Neural cell (in vitro differentiated cells): ENCODE results near the gene SELENOO. TPM values are rescaled to one million over a fixed set of nuclear protein-coding genes. Genes with fewer than 3 reads are reported as not detected.

Experiments
- H2AFZ ChIP-seq: fragments of 200-600, 300-800 bp; sonication (generic), shearing (Covaris generic); 2 replicates; pipeline ENCODE4 v1.6.0; 2014; ENCODE audit warnings: low read depth, mild to moderate bottlenecking, antibody characterized with exemption, low read length, moderate library complexity
- H3F3A ChIP-seq: fragments of 200-600 bp; shearing (Covaris generic); 2 replicates; pipeline ENCODE4 v1.6.1; 2016; ENCODE audit warnings: mild to moderate bottlenecking, moderate library complexity, mixed read lengths, antibody characterized with exemption, low read length; ENCODE audit not compliant: insufficient read depth, poor library complexity, severe bottlenecking
- H3K27ac ChIP-seq: fragments of 200-600, 300-800 bp; sonication (generic), shearing (Covaris generic); 2 replicates; pipeline ENCODE4 v1.5.1; 2014; ENCODE audit warnings: mild to moderate bottlenecking, low read length, moderate library complexity
- H3K27me3 ChIP-seq: fragments of 300-800, 200-600 bp; sonication (generic), shearing (Covaris generic); 2 replicates; pipeline ENCODE4 v1.6.0; 2014; ENCODE audit warnings: mild to moderate bottlenecking, low read depth, low read length, moderate library complexity; ENCODE audit not compliant: insufficient read depth
- H3K36me3 ChIP-seq: fragments of 300-800, 200-600 bp; sonication (generic), shearing (Covaris generic); 2 replicates; pipeline ENCODE4 v1.5.1; 2014; ENCODE audit warnings: mild to moderate bottlenecking, antibody characterized with exemption, low read length, moderate library complexity; ENCODE audit not compliant: insufficient read depth
- H3K4me2 ChIP-seq: fragments of 300-800, 200-600 bp; sonication (generic), shearing (Covaris generic); 2 replicates; pipeline ENCODE4 v1.6.0; 2014; ENCODE audit warnings: mild to moderate bottlenecking, low read length
- H3K4me3 ChIP-seq: fragments of 300-800, 200-600 bp; sonication (generic), shearing (Covaris generic); 2 replicates; pipeline ENCODE4 v1.5.1; 2014; ENCODE audit warnings: mild to moderate bottlenecking, low read length, moderate library complexity
- H3K79me2 ChIP-seq: fragments of 200-600 bp; shearing (Covaris generic); replicated peaks from 2 replicates; pipeline ENCODE4 v1.6.0; 2014; ENCODE audit warnings: mild to moderate bottlenecking, low read length, moderate library complexity; ENCODE audit not compliant: insufficient read depth
- H3K9ac ChIP-seq: fragments of 300-800, 200-600 bp; sonication (generic), shearing (Covaris generic); 2 replicates; pipeline ENCODE4 v1.6.1; 2016; ENCODE audit warnings: mild to moderate bottlenecking, low read length, mixed read lengths
- H3K9me2 ChIP-seq: fragments of 200-600 bp; shearing (Covaris generic); 2 replicates; pipeline ENCODE4 v1.6.1; 2016; ENCODE audit warnings: mild to moderate bottlenecking, low read length, mixed read lengths; ENCODE audit not compliant: insufficient read depth
- H3K9me3 ChIP-seq: fragments of 200-600, 300-800 bp; sonication (generic), shearing (Covaris generic); 2 replicates; pipeline ENCODE4 v1.6.1; 2016; ENCODE audit warnings: mild to moderate bottlenecking, mixed run types, low read length, moderate library complexity, mixed read lengths
- H4K20me1 ChIP-seq: fragments of 200-600 bp; shearing (Covaris generic); 2 replicates; pipeline ENCODE4 v1.6.1; 2016; ENCODE audit warnings: mild to moderate bottlenecking, mixed run types; ENCODE audit not compliant: insufficient read depth
- EP300 ChIP-seq: fragments of 450-650 bp; conservative IDR thresholded peaks from 2 replicates; pipeline ENCODE4 v1.6.1; 2014; ENCODE audit warnings: antibody characterized with exemption, mild to moderate bottlenecking, moderate library complexity; ENCODE audit not compliant: poor library complexity, severe bottlenecking
- EZH2 ChIP-seq: fragments of 200-600, 300-800 bp; shearing (Covaris generic), sonication (generic); IDR thresholded peaks from 2 replicates; pipeline ENCODE4 v1.6.1; 2014; ENCODE audit warnings: antibody characterized with exemption, low read length, borderline replicate concordance, mild to moderate bottlenecking; ENCODE audit not compliant: insufficient read depth, poor library complexity, severe bottlenecking
- MXI1 ChIP-seq: fragments of 450-650 bp; conservative IDR thresholded peaks from 2 replicates; pipeline ENCODE4 v1.6.1; 2014; ENCODE audit warnings: antibody characterized with exemption, mild to moderate bottlenecking; ENCODE audit not compliant: poor library complexity, severe bottlenecking
- POLR2AphosphoS5 ChIP-seq: IDR thresholded peaks from 2 replicates; pipeline ENCODE4 v1.6.1; 2012
- RAD21 ChIP-seq: fragments of 450-650 bp; conservative IDR thresholded peaks from 2 replicates; pipeline ENCODE4 v1.6.1; 2014; ENCODE audit warnings: antibody characterized with exemption, mild to moderate bottlenecking, moderate library complexity
- SMC3 ChIP-seq: fragments of 450-650 bp; conservative IDR thresholded peaks from 2 replicates; pipeline ENCODE4 v1.6.1; 2014; ENCODE audit warnings: antibody characterized with exemption, mild to moderate bottlenecking, moderate library complexity; ENCODE audit not compliant: poor library complexity
- TAF1 ChIP-seq: IDR thresholded peaks from 2 replicates; pipeline ENCODE4 v1.6.1; 2012; ENCODE audit warnings: low read depth
- polyA plus RNA-seq: library from polyadenylated mRNA; depleted of rRNA; stranded (reverse); fragments of >200 nt; gene quantifications from 2 replicates; pipeline ENCODE4 v1.2.3, GENCODE V29; 2014
- TF ChIP-seq, protein P1 (sequence below): IDR thresholded peaks from 2 replicates; pipeline ENCODE4 v1.6.1; 2012; ENCODE audit warnings: borderline replicate concordance
- TF ChIP-seq, protein P2 (sequence below): fragments of 450-650 bp; IDR thresholded peaks from 2 replicates; pipeline ENCODE4 v1.5.1; 2014; ENCODE audit warnings: antibody characterized with exemption, mild to moderate bottlenecking, moderate library complexity; ENCODE audit not compliant: poor library complexity, severe bottlenecking

SELENOO gene
- polyA plus RNA-seq, 1 donor from 2014 or later, result 42.0 TPM

DNA sequence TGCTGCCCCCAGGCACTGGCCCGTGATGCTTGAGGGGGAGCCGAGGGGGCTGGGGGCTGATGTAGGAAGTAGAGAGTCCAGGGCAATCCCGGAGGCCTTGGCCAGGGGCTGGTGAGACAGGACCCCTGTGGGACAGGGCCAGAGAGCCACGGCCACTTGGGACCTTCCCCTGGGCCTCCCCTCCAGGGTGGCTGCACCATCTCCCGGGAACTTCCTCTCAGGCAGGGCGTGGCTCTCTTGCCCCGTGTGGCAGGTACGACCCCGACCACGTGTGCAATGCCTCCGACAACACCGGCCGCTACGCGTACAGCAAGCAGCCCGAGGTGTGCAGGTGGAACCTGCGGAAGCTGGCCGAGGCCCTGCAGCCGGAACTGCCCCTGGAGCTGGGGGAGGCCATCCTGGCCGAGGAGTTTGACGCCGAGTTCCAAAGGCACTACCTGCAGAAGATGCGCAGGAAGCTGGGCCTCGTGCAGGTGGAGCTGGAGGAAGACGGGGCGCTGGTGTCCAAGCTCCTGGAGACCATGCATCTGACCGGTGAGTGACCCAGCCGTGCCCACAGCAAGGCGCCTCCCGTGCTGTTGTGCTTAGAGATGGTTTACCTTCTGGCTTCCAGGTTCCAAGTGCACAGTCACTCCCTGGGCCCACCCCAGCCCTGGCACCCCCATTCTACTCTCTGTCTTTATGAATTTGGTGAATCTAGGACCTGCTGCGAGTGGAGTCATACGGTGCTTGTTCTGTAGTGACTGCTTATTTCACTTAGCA, 9.7 kb downstream of the SELENOO start:
- Histone ChIP-seq H3K9me2 (no peaks in the 10 kb centered on the region), H3K9me3 (no peaks in the 10 kb centered on the region), H3K4me2 (no peak overlapping the region), H3F3A (no peaks in the 10 kb centered on the region), H3K36me3 (no peaks in the 10 kb centered on the region), H3K27ac (no peak overlapping the region), H3K4me3 (no peak overlapping the region), H3K27me3 (no peaks in the 10 kb centered on the region), H2AFZ (no peak overlapping the region), H4K20me1 (no peaks in the 10 kb centered on the region), H3K9ac (no peak overlapping the region), H3K79me2 (no peaks in the 10 kb centered on the region)
- no peak for TF ChIP-seq EZH2
- TF ChIP-seq TAF1, result no peak
- TF ChIP-seq EP300, result no peak
- TF ChIP-seq, protein P1, sequence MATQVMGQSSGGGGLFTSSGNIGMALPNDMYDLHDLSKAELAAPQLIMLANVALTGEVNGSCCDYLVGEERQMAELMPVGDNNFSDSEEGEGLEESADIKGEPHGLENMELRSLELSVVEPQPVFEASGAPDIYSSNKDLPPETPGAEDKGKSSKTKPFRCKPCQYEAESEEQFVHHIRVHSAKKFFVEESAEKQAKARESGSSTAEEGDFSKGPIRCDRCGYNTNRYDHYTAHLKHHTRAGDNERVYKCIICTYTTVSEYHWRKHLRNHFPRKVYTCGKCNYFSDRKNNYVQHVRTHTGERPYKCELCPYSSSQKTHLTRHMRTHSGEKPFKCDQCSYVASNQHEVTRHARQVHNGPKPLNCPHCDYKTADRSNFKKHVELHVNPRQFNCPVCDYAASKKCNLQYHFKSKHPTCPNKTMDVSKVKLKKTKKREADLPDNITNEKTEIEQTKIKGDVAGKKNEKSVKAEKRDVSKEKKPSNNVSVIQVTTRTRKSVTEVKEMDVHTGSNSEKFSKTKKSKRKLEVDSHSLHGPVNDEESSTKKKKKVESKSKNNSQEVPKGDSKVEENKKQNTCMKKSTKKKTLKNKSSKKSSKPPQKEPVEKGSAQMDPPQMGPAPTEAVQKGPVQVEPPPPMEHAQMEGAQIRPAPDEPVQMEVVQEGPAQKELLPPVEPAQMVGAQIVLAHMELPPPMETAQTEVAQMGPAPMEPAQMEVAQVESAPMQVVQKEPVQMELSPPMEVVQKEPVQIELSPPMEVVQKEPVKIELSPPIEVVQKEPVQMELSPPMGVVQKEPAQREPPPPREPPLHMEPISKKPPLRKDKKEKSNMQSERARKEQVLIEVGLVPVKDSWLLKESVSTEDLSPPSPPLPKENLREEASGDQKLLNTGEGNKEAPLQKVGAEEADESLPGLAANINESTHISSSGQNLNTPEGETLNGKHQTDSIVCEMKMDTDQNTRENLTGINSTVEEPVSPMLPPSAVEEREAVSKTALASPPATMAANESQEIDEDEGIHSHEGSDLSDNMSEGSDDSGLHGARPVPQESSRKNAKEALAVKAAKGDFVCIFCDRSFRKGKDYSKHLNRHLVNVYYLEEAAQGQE, result no peak
- TF ChIP-seq MXI1, result no peak
- no peak for TF ChIP-seq SMC3
- TF ChIP-seq RAD21, result no peak
- no peak for TF ChIP-seq POLR2AphosphoS5
- TF ChIP-seq, protein P2, sequence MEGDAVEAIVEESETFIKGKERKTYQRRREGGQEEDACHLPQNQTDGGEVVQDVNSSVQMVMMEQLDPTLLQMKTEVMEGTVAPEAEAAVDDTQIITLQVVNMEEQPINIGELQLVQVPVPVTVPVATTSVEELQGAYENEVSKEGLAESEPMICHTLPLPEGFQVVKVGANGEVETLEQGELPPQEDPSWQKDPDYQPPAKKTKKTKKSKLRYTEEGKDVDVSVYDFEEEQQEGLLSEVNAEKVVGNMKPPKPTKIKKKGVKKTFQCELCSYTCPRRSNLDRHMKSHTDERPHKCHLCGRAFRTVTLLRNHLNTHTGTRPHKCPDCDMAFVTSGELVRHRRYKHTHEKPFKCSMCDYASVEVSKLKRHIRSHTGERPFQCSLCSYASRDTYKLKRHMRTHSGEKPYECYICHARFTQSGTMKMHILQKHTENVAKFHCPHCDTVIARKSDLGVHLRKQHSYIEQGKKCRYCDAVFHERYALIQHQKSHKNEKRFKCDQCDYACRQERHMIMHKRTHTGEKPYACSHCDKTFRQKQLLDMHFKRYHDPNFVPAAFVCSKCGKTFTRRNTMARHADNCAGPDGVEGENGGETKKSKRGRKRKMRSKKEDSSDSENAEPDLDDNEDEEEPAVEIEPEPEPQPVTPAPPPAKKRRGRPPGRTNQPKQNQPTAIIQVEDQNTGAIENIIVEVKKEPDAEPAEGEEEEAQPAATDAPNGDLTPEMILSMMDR, result no peak

DNA sequence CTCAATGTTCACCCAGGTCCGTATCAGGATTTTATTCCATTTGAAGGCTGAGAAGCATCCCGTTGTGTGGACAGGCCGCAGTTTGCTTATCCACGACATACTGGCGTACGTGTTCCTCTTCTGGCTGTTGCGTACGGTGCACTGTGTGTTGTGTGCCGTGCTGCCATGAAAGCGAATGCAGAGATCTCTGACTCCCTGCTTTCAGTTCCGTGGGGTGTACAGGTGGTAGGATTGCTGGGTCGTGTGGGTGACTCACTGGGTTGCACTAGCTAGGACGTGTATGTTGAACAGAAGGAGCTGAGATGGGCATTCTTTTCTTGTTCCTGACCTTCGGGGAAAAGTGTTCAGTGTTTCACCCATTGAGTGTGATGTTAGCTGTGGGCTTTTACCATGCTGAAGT, 10.3 kb downstream of the SELENOO start:
- Histone ChIP-seq H4K20me1 (no peaks in the 10 kb centered on the region), H3K4me2 (no peak overlapping the region), H3K27ac (no peak overlapping the region), H3K9me3 (no peaks in the 10 kb centered on the region), H3K4me3 (no peak overlapping the region), H3K27me3 (no peaks in the 10 kb centered on the region), H3K9me2 (no peaks in the 10 kb centered on the region), H3F3A (no peaks in the 10 kb centered on the region), H3K9ac (no peak overlapping the region), H3K79me2 (no peaks in the 10 kb centered on the region), H2AFZ (no peak overlapping the region), H3K36me3 (no peaks in the 10 kb centered on the region)
- TF ChIP-seq EP300 (no peak), MXI1 (no peak), SMC3 (no peak), RAD21 (no peak), POLR2AphosphoS5 (no peak)
- TF ChIP-seq, protein P2, result no peak
